Measurements from ENCODE around the gene ADM2. TPM values are rescaled to one million over a fixed set of nuclear protein-coding genes. Genes with fewer than 3 reads are reported as not detected.

ADM2 gene
- total RNA-seq, 2 donors from 2014 or later: 4.0 to 4.2 TPM

DNA sequence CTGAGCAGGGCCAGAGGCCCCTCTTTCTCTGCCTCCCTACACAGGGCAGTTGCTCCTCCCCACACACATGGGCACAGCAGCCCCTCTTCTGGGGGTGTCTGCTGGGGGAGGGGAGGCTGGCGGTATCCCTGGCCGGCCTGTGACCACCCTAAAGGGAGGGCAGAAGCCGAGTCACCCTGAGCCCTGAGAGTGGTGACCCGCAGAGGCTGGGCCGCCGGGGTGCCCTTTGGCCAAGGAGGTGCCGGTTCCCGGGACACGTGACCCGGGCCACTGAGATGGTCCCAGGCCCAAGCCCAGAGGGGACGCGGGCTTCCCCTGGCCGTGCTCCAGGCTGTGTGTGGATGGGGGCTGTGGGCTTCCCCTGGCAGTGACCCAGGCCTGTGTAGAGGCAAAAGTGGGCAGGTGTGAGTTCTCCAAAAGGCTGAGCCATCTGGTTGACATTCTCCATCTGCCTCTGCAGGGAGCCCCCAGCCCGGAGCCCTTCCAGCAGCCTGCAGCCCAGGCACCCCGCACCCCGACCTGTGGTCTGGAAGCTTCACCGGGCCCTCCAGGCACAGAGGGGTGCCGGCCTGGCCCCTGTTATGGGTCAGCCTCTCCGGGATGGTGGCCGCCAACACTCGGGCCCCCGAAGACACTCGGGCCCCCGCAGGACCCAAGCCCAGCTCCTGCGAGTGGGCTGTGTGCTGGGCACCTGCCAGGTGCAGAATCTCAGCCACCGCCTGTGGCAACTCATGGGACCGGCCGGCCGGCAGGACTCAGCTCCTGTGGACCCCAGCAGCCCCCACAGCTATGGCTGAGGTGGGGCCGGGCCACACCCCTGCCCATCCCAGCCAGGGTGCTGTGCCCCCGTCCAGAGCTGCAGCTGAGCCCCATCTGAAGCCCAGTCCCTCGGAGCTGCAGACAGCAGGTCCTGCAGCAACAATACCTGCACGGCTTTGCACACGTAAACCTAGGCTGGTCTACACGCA lies 1.0 kb downstream of the ADM2 start:
- H3K9ac ChIP-seq (ENCODE audit: extremely low read depth, low read length, poor library complexity, severe bottlenecking): peak overlapping the region; percentile 55
- H3K27me3 ChIP-seq (ENCODE audit: control insufficient read depth, insufficient read depth, low read length, poor library complexity, severe bottlenecking): peaks cover 20% of the 10 kb centered on the region
- peaks cover 11% of the 10 kb centered on the region for H3K4me1 Mint-ChIP-seq
- peak overlapping the region; percentile 54 for H3K4me3 Mint-ChIP-seq
- no peaks in the 10 kb centered on the region for H3K36me3 ChIP-seq (ENCODE audit: control insufficient read depth, insufficient read depth, low read length)
- no peak overlapping the region for H3K27ac ChIP-seq (ENCODE audit: low read depth, low read length)
- H3K9me3 ChIP-seq (ENCODE audit: control insufficient read depth, low read length): no peaks in the 10 kb centered on the region
- DNase-seq: peak; percentile 75
- H3K4me1 ChIP-seq (ENCODE audit: control insufficient read depth, insufficient read depth, low read length): no peaks in the 10 kb centered on the region
- H3K27ac Mint-ChIP-seq: no peak overlapping the region
- TF ChIP-seq, protein P1, sequence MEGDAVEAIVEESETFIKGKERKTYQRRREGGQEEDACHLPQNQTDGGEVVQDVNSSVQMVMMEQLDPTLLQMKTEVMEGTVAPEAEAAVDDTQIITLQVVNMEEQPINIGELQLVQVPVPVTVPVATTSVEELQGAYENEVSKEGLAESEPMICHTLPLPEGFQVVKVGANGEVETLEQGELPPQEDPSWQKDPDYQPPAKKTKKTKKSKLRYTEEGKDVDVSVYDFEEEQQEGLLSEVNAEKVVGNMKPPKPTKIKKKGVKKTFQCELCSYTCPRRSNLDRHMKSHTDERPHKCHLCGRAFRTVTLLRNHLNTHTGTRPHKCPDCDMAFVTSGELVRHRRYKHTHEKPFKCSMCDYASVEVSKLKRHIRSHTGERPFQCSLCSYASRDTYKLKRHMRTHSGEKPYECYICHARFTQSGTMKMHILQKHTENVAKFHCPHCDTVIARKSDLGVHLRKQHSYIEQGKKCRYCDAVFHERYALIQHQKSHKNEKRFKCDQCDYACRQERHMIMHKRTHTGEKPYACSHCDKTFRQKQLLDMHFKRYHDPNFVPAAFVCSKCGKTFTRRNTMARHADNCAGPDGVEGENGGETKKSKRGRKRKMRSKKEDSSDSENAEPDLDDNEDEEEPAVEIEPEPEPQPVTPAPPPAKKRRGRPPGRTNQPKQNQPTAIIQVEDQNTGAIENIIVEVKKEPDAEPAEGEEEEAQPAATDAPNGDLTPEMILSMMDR (conservative IDR thresholded peaks at IDR 0.05): no peak
- no peaks in the 10 kb centered on the region for H3K9me3 Mint-ChIP-seq
- H3K4me3 ChIP-seq (ENCODE audit: low read length): peak overlapping the region; percentile 74
- peaks cover 72% of the 10 kb centered on the region for H3K27me3 Mint-ChIP-seq (ENCODE audit: insufficient read depth)
- 86 to 95% methylated on average over 19 to 35 of the region's 35 CpGs for WGBS, 2 experiments (ENCODE audit: insufficient coverage in 1 of 2, insufficient read length in 1 of 2)
- H3K36me3 Mint-ChIP-seq (ENCODE audit: low read depth): no peaks in the 10 kb centered on the region

DNA sequence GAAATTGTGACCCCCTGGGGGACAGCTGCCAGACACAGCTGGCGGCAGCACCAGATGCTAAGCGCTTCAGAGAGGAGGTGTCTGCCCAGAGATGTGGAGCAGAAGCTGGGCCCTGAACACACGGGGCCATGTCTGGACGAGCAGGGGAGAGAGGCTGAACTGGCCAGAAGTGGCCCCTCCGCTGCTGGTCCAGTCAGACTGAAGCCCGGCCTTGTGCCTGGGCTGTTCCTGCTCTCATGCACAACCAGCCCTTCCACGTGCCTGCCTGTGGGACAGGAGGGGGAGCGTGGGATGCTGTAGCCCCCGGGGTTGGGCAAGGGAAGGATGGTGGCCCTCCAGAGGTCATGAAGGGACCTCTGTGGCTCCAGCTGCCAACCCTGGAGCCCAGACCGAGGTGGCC lies 1.8 kb downstream of the ADM2 start:
- no peak overlapping the region for H3K27ac Mint-ChIP-seq
- H3K4me3 Mint-ChIP-seq: no peak overlapping the region
- Histone ChIP-seq H3K4me3 (ENCODE audit: low read length) (no peak overlapping the region), H3K9me3 (ENCODE audit: control insufficient read depth, low read length) (no peaks in the 10 kb centered on the region), H3K27me3 (ENCODE audit: control insufficient read depth, insufficient read depth, low read length, poor library complexity, severe bottlenecking) (peaks cover 20% of the 10 kb centered on the region), H3K27ac (ENCODE audit: low read depth, low read length) (no peak overlapping the region), H3K4me1 (ENCODE audit: control insufficient read depth, insufficient read depth, low read length) (no peaks in the 10 kb centered on the region), H3K9ac (ENCODE audit: extremely low read depth, low read length, poor library complexity, severe bottlenecking) (no peak overlapping the region), H3K36me3 (ENCODE audit: control insufficient read depth, insufficient read depth, low read length) (no peaks in the 10 kb centered on the region)
- H3K4me1 Mint-ChIP-seq: peaks cover 11% of the 10 kb centered on the region
- no peaks in the 10 kb centered on the region for H3K9me3 Mint-ChIP-seq
- H3K27me3 Mint-ChIP-seq (ENCODE audit: insufficient read depth): peaks cover 69% of the 10 kb centered on the region
- DNase-seq: no peak
- 85 to 91% methylated on average over 8 to 10 of the region's 10 CpGs for WGBS, 2 experiments (ENCODE audit: insufficient coverage in 1 of 2, insufficient read length in 1 of 2)
- H3K36me3 Mint-ChIP-seq (ENCODE audit: low read depth): no peaks in the 10 kb centered on the region
- TF ChIP-seq, protein P1 (conservative IDR thresholded peaks at IDR 0.05): no peak

DNA sequence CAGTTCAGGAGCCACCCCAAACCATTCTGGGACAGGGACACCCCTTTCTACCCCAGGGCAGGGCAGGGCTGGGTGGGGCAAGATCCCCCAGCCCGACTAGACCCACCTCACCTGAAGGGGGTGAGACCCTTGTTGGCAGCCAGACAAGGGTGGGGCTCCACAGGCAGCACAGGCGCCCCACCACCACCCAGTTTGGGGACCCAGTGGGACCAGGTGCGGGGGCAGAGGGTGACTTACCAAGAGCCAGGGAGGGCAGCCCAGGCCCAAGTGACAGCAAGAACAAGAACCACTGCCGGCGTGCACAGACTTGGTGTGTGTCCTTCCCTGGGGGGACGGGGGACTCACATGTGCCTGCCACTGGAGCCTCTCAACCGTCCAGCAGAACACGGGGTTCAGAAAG lies 2.2 kb downstream of the ADM2 start:
- Mint-ChIP-seq H3K27ac (no peak overlapping the region), H3K4me1 (peaks cover 11% of the 10 kb centered on the region), H3K27me3 (ENCODE audit: insufficient read depth) (peaks cover 65% of the 10 kb centered on the region), H3K9me3 (no peaks in the 10 kb centered on the region), H3K4me3 (no peak overlapping the region), H3K36me3 (ENCODE audit: low read depth) (no peaks in the 10 kb centered on the region)
- WGBS, 2 experiments (ENCODE audit: insufficient coverage in 1 of 2, insufficient read length in 1 of 2): 88 to 98% methylated on average over 8 of the region's 8 CpGs
- DNase-seq: no peak
- H3K27ac ChIP-seq (ENCODE audit: low read depth, low read length): no peak overlapping the region
- H3K9me3 ChIP-seq (ENCODE audit: control insufficient read depth, low read length): no peaks in the 10 kb centered on the region
- no peak overlapping the region for H3K9ac ChIP-seq (ENCODE audit: extremely low read depth, low read length, poor library complexity, severe bottlenecking)
- H3K4me3 ChIP-seq (ENCODE audit: low read length): no peak overlapping the region
- H3K36me3 ChIP-seq (ENCODE audit: control insufficient read depth, insufficient read depth, low read length): no peaks in the 10 kb centered on the region
- H3K4me1 ChIP-seq (ENCODE audit: control insufficient read depth, insufficient read depth, low read length): no peaks in the 10 kb centered on the region
- TF ChIP-seq, protein P1 (conservative IDR thresholded peaks at IDR 0.05): no peak
- H3K27me3 ChIP-seq (ENCODE audit: control insufficient read depth, insufficient read depth, low read length, poor library complexity, severe bottlenecking): peaks cover 20% of the 10 kb centered on the region

All from endodermal cell (in vitro differentiated cells).